Limb (tissue), 2 donors: ENCODE results near the gene SH3PXD2A.

Source experiments
- DNase-seq, 2 donors: peaks; one replicate each; pipeline ENCODE4 v3.0.0-alpha.2; 2016; ENCODE audit errors: extremely low spot score in 2 of 2

Gene SH3PXD2A

GRCh38 chr10:103879409-103879808, 24.0 kb upstream of the SH3PXD2A start:
- DNase-seq, result no peak

GRCh38 chr10:103877861-103878260, 22.5 kb upstream of the SH3PXD2A start:
- DNase-seq, result no peak

GRCh38 chr10:103876155-103876554, 20.8 kb upstream of the SH3PXD2A start:
- DNase-seq, result no peak

GRCh38 chr10:103874730-103875129, 19.4 kb upstream of the SH3PXD2A start:
- DNase-seq, result no peak

- DNase-seq, result no peak
These were observed 17.0 kb upstream of the SH3PXD2A start for GRCh38 chr10:103872137-103872931.

- DNase-seq, result no peak
These were observed 15.6 kb upstream of the SH3PXD2A start for GRCh38 chr10:103871006-103871405.

- no peak for DNase-seq
These were observed 15.1 kb upstream of the SH3PXD2A start for GRCh38 chr10:103870516-103870915.

- no peak for DNase-seq
These were observed 14.0 kb upstream of the SH3PXD2A start for GRCh38 chr10:103869336-103869735.

- DNase-seq, result no peak
These were observed 12.8 kb upstream of the SH3PXD2A start for GRCh38 chr10:103868200-103868599.

- no peak for DNase-seq
These were observed 6.1 kb upstream of the SH3PXD2A start for GRCh38 chr10:103861505-103861904.

GRCh38 chr10:103859161-103860086, 4.0 kb upstream of the SH3PXD2A start:
- peak; percentile 73 to 82 for DNase-seq

- DNase-seq, result no peak
These were observed 3.0 kb upstream of the SH3PXD2A start for GRCh38 chr10:103858360-103858759.

- no peak for DNase-seq
These were observed 1.4 kb upstream of the SH3PXD2A start for GRCh38 chr10:103856797-103857170.

GRCh38 chr10:103855852-103856796, 748 bp upstream of the SH3PXD2A start:
- no peak for DNase-seq

GRCh38 chr10:103854686-103855391, 537 bp downstream of the SH3PXD2A start:
- peak in 1 of 2 donors; percentile 74 for DNase-seq

- DNase-seq, result peak in 1 of 2 donors; percentile 68
These were observed 1.1 kb downstream of the SH3PXD2A start for GRCh38 chr10:103854265-103854685.

GRCh38 chr10:103853428-103854264, 1.7 kb downstream of the SH3PXD2A start:
- DNase-seq, result no peak

- DNase-seq, result no peak
These were observed 2.5 kb downstream of the SH3PXD2A start for GRCh38 chr10:103852856-103853255.

GRCh38 chr10:103852189-103852711, 3.1 kb downstream of the SH3PXD2A start:
- no peak for DNase-seq
